ENCODE data around the gene PDIA4.

GRCh38 chr7:149031353-149031910 is 3.1 kb upstream of the PDIA4 start:
- no peak for TF ChIP-seq CTCF (IDR thresholded peaks at IDR 0.05)
- no peak for TF ChIP-seq POLR2A (IDR thresholded peaks at IDR 0.05)

Data from esophagus squamous epithelium (tissue), 4 donors.